Endodermal cell (in vitro differentiated cells): ENCODE measurements around the gene EMP1. TPM values are rescaled to one million over a fixed set of nuclear protein-coding genes. Genes with fewer than 3 reads are reported as not detected.

Source experiments
- DNase-seq: peaks from one replicate; pipeline ENCODE4 v3.0.0-alpha.2; 2017
- H3K27ac ChIP-seq: 2 replicates; pipeline ENCODE4 v1.5.1; 2013; ENCODE audit warnings: mild to moderate bottlenecking, low read depth, low read length, moderate library complexity
- H3K27me3 ChIP-seq: 2 replicates; pipeline ENCODE4 v1.6.1; 2013; ENCODE audit warnings: mild to moderate bottlenecking, low read length, moderate library complexity; ENCODE audit not compliant: insufficient read depth, control insufficient read depth, poor library complexity, severe bottlenecking
- H3K36me3 ChIP-seq: 2 replicates; pipeline ENCODE4 v1.7.0; 2013; ENCODE audit warnings: mild to moderate bottlenecking, low read length, moderate library complexity; ENCODE audit not compliant: control insufficient read depth, insufficient read depth
- H3K4me1 ChIP-seq: one replicate; pipeline ENCODE4 v1.7.0; 2013; ENCODE audit warnings: low read length; ENCODE audit not compliant: control insufficient read depth, insufficient read depth
- H3K4me3 ChIP-seq: 2 replicates; pipeline ENCODE4 v1.5.1; 2013; ENCODE audit warnings: mild to moderate bottlenecking, low read length, moderate library complexity
- H3K9ac ChIP-seq: 2 replicates; pipeline ENCODE4 v1.6.1; 2013; ENCODE audit warnings: mild to moderate bottlenecking, low read length, moderate library complexity; ENCODE audit not compliant: poor library complexity, severe bottlenecking; ENCODE audit errors: extremely low read depth
- H3K9me3 ChIP-seq: 2 replicates; pipeline ENCODE4 v1.6.1; 2013; ENCODE audit warnings: mild to moderate bottlenecking, low read length, moderate library complexity; ENCODE audit not compliant: control insufficient read depth
- H3K27ac Mint-ChIP-seq: 2 replicates; pipeline ENCODE4 v1.8.0; 2020; ENCODE audit warnings: mixed read lengths
- H3K27me3 Mint-ChIP-seq: 2 replicates; pipeline ENCODE4 v1.8.0; 2021; ENCODE audit warnings: mild to moderate bottlenecking, mixed read lengths; ENCODE audit not compliant: insufficient read depth
- H3K36me3 Mint-ChIP-seq: 2 replicates; pipeline ENCODE4 v1.8.0; 2020; ENCODE audit warnings: low read depth, mixed read lengths
- H3K4me1 Mint-ChIP-seq: 2 replicates; pipeline ENCODE4 v1.8.0; 2020; ENCODE audit warnings: mixed read lengths
- H3K4me3 Mint-ChIP-seq: 2 replicates; pipeline ENCODE4 v1.8.0; 2020; ENCODE audit warnings: mild to moderate bottlenecking, moderate library complexity, mixed read lengths
- H3K9me3 Mint-ChIP-seq: 2 replicates; pipeline ENCODE4 v1.8.0; 2020; ENCODE audit warnings: mild to moderate bottlenecking, mixed read lengths
- CTCF ChIP-seq: fragments of 200-600 bp; sonication (generic); conservative IDR thresholded peaks from 2 replicates; pipeline ENCODE4 v1.5.0; 2021; ENCODE audit warnings: antibody characterized with exemption, mild to moderate bottlenecking
- WGBS, 2 experiments: methylation state at CpG; one replicate each; pipeline versions ENCODE4 v1.1.5 to v1.1.7; 2013; ENCODE audit warnings: missing lambda C conversion rate in 2 of 2, mixed read lengths in 1 of 2; ENCODE audit not compliant: insufficient coverage in 1 of 2, insufficient read length in 1 of 2; 5-methylcytosine and 5-hydroxymethylcytosine counted together
- total RNA-seq, 2 donors: library from RNA; stranded (reverse); fragmentation: NEBNext Ultra II Directional in 1 of 2; extraction: Animal tissue kit (Norgen Biotek cat#: 25700) in 1 of 2; gene quantifications; 2 replicates in 1 of 2; 3 replicates in 1 of 2; pipeline ENCODE4 v1.2.1, GENCODE V29; 2021

The EMP1 gene
- total RNA-seq, 2 donors from 2014 or later: 0.58 to 0.59 TPM

- TF ChIP-seq CTCF: no peak
- H3K4me1 Mint-ChIP-seq: peaks cover 3% of the 10 kb centered on the region
- H3K9me3 ChIP-seq: no peaks in the 10 kb centered on the region
- H3K27ac ChIP-seq: no peak overlapping the region
- no peaks in the 10 kb centered on the region for H3K36me3 Mint-ChIP-seq
- H3K9ac ChIP-seq: no peak overlapping the region
- H3K27me3 Mint-ChIP-seq: no peaks in the 10 kb centered on the region
- no peaks in the 10 kb centered on the region for H3K4me1 ChIP-seq
- peak; percentile 49 for DNase-seq
- H3K27me3 ChIP-seq: no peaks in the 10 kb centered on the region
- 90 to 93% methylated on average over 3 to 4 of the region's 4 CpGs for WGBS, 2 experiments
- no peaks in the 10 kb centered on the region for H3K36me3 ChIP-seq
- H3K4me3 Mint-ChIP-seq: no peak overlapping the region
- no peak overlapping the region for H3K27ac Mint-ChIP-seq
- no peaks in the 10 kb centered on the region for H3K9me3 Mint-ChIP-seq
- no peak overlapping the region for H3K4me3 ChIP-seq
Measured at GRCh38 chr12:13186302-13186701, 10.2 kb upstream of the EMP1 start.

- H3K9me3 ChIP-seq: no peaks in the 10 kb centered on the region
- H3K9ac ChIP-seq: no peak overlapping the region
- no peak for DNase-seq
- H3K27ac Mint-ChIP-seq: no peak overlapping the region
- no peak for TF ChIP-seq CTCF
- no peaks in the 10 kb centered on the region for H3K4me1 ChIP-seq
- H3K4me1 Mint-ChIP-seq: peaks cover 3% of the 10 kb centered on the region
- H3K9me3 Mint-ChIP-seq: no peaks in the 10 kb centered on the region
- no peaks in the 10 kb centered on the region for H3K27me3 ChIP-seq
- no peak overlapping the region for H3K27ac ChIP-seq
- WGBS, 2 experiments: 92 to 93% methylated on average over 4 of the region's 4 CpGs
- H3K27me3 Mint-ChIP-seq: no peaks in the 10 kb centered on the region
- no peak overlapping the region for H3K4me3 Mint-ChIP-seq
- H3K36me3 Mint-ChIP-seq: no peaks in the 10 kb centered on the region
- no peaks in the 10 kb centered on the region for H3K36me3 ChIP-seq
- no peak overlapping the region for H3K4me3 ChIP-seq
Measured at GRCh38 chr12:13187399-13187798, 9.1 kb upstream of the EMP1 start.

GRCh38 chr12:13189264-13189663, 7.3 kb upstream of the EMP1 start:
- no peak for DNase-seq
- Histone ChIP-seq H3K9me3 (no peaks in the 10 kb centered on the region), H3K27me3 (no peaks in the 10 kb centered on the region), H3K9ac (no peak overlapping the region), H3K27ac (no peak overlapping the region), H3K4me1 (no peaks in the 10 kb centered on the region), H3K36me3 (no peaks in the 10 kb centered on the region), H3K4me3 (no peak overlapping the region)
- H3K27me3 Mint-ChIP-seq: peaks cover 2% of the 10 kb centered on the region
- peaks cover 3% of the 10 kb centered on the region for H3K4me1 Mint-ChIP-seq
- no peak for TF ChIP-seq CTCF
- no peaks in the 10 kb centered on the region for H3K36me3 Mint-ChIP-seq
- H3K4me3 Mint-ChIP-seq: no peak overlapping the region
- H3K27ac Mint-ChIP-seq: no peak overlapping the region
- no peaks in the 10 kb centered on the region for H3K9me3 Mint-ChIP-seq
